Measurements from ENCODE around the gene UBASH3A. TPM values are rescaled to one million over a fixed set of nuclear protein-coding genes. Genes with fewer than 3 reads are reported as not detected.

Gene UBASH3A
- total RNA-seq, 1 donor from 2014 or later: not detected

DNA sequence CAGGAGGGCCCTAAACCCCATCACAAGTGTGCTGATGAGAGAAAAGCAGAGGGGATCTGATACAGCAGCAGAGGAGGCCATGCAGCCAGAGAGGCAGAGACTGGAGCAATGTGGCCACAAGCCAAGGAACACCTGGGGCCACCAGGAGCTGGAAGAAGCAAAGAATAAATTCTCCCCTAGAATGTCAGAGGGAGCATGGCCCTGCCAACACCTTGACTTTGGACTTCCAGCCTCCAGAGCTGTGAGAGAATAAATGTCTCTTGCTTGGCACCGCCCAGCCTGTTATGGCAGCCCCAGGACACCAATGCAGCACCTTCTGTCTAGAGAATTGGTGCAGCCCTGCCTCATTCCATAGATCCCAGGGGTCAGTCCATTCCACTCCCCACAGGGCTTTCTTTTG lies 25.3 kb downstream of the UBASH3A start:
- H3K4me3 ChIP-seq: no peak overlapping the region

DNA sequence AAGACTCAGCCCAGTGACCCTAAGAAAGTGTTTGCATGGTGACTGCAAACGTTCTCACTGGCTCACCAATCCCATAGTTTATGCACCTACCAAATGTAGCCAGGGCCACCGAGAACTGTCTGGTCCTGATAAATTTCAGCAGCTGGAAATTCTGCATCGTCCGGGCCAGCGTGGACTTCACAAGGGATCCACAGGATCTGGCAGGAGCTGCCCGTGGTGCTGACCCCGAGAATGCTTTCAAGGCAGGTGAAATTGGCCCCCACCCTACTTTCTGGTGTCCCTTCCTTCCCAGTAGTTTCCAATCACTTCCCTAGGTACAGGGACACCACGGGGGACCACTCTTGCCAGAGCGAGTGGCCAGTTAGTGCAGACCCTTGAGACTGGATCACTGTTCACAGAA lies 26.2 kb downstream of the UBASH3A start:
- no peak overlapping the region for H3K27ac Mint-ChIP-seq
- Histone ChIP-seq H3K27me3 (no peaks in the 10 kb centered on the region), H3K4me3 (no peak overlapping the region), H3K4me1 (no peaks in the 10 kb centered on the region), H3K9ac (no peak overlapping the region), H3F3A (ENCODE audit: low read depth) (no peaks in the 10 kb centered on the region), H3K79me2 (ENCODE audit: low read depth) (no peaks in the 10 kb centered on the region), H3K27ac (no peak overlapping the region), H2AFZ (replicated peaks) (no peak overlapping the region), H3K4me2 (no peak overlapping the region), H3K9me3 (ENCODE audit: low read depth) (no peaks in the 10 kb centered on the region), H3K36me3 (no peaks in the 10 kb centered on the region), H4K20me1 (ENCODE audit: low read depth) (no peaks in the 10 kb centered on the region)
- H3K4me3 Mint-ChIP-seq: no peak overlapping the region
- peaks cover 12% of the 10 kb centered on the region for H3K9me3 Mint-ChIP-seq
- DNase-seq (ENCODE audit: low spot score): peak; percentile 63
- H3K36me3 Mint-ChIP-seq: no peaks in the 10 kb centered on the region
- peaks cover 11% of the 10 kb centered on the region for H3K27me3 Mint-ChIP-seq (ENCODE audit: insufficient read depth, low read depth)
- H3K4me1 Mint-ChIP-seq: no peaks in the 10 kb centered on the region
- no peak for TF ChIP-seq EZH2phosphoT487 (IDR thresholded peaks at IDR 0.05)
- no peak for TF ChIP-seq EZH2 (IDR thresholded peaks at IDR 0.05)
- TF ChIP-seq, protein P1, sequence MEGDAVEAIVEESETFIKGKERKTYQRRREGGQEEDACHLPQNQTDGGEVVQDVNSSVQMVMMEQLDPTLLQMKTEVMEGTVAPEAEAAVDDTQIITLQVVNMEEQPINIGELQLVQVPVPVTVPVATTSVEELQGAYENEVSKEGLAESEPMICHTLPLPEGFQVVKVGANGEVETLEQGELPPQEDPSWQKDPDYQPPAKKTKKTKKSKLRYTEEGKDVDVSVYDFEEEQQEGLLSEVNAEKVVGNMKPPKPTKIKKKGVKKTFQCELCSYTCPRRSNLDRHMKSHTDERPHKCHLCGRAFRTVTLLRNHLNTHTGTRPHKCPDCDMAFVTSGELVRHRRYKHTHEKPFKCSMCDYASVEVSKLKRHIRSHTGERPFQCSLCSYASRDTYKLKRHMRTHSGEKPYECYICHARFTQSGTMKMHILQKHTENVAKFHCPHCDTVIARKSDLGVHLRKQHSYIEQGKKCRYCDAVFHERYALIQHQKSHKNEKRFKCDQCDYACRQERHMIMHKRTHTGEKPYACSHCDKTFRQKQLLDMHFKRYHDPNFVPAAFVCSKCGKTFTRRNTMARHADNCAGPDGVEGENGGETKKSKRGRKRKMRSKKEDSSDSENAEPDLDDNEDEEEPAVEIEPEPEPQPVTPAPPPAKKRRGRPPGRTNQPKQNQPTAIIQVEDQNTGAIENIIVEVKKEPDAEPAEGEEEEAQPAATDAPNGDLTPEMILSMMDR (IDR thresholded peaks at IDR 0.05): no peak

More for the DNA sequence above, 25.3 kb downstream of the UBASH3A start:
- Mint-ChIP-seq H3K36me3 (no peaks in the 10 kb centered on the region), H3K9me3 (peaks cover 8% of the 10 kb centered on the region), H3K27ac (no peak overlapping the region), H3K4me1 (no peaks in the 10 kb centered on the region), H3K4me3 (no peak overlapping the region), H3K27me3 (ENCODE audit: insufficient read depth, low read depth) (peaks cover 11% of the 10 kb centered on the region)
- DNase-seq (ENCODE audit: low spot score): no peak
- Histone ChIP-seq H3K27me3 (no peaks in the 10 kb centered on the region), H3K79me2 (ENCODE audit: low read depth) (no peaks in the 10 kb centered on the region), H4K20me1 (ENCODE audit: low read depth) (no peaks in the 10 kb centered on the region), H2AFZ (replicated peaks) (no peak overlapping the region), H3K4me1 (no peaks in the 10 kb centered on the region), H3K36me3 (no peaks in the 10 kb centered on the region), H3K4me2 (no peak overlapping the region), H3F3A (ENCODE audit: low read depth) (no peaks in the 10 kb centered on the region), H3K9me3 (ENCODE audit: low read depth) (no peaks in the 10 kb centered on the region), H3K9ac (no peak overlapping the region), H3K27ac (no peak overlapping the region)
- TF ChIP-seq EZH2 (IDR thresholded peaks at IDR 0.05) (no peak), EZH2phosphoT487 (IDR thresholded peaks at IDR 0.05) (no peak)
- TF ChIP-seq, protein P1 (IDR thresholded peaks at IDR 0.05): no peak

DNA sequence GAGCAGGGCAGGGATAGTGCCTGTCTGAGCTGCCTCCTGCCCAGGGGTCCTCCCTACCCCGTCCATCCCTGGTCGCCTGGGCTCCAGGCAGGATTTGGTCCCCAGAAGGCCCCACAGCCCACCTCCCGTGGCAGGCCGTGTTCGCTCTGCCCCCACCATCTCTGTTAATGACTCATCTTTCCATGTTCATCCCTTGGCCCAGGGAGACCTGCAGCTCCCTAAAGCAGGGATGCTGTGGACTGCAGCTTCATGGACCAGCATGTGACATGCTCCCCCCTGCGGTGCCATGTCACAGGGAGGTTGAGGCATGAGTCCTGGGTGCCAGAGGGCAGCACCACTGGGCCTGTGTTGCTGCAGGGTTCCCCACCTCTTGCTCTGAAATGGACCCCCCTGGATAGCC lies 26.8 kb downstream of the UBASH3A start:
- Histone ChIP-seq H3K9me3 (ENCODE audit: low read depth) (no peaks in the 10 kb centered on the region), H3F3A (ENCODE audit: low read depth) (no peaks in the 10 kb centered on the region), H3K79me2 (ENCODE audit: low read depth) (no peaks in the 10 kb centered on the region), H2AFZ (replicated peaks) (no peak overlapping the region), H3K36me3 (no peaks in the 10 kb centered on the region), H3K4me1 (no peaks in the 10 kb centered on the region), H3K27ac (no peak overlapping the region), H3K9ac (no peak overlapping the region), H4K20me1 (ENCODE audit: low read depth) (no peaks in the 10 kb centered on the region), H3K27me3 (no peaks in the 10 kb centered on the region), H3K4me3 (no peak overlapping the region), H3K4me2 (no peak overlapping the region)
- Mint-ChIP-seq H3K36me3 (no peaks in the 10 kb centered on the region), H3K27ac (no peak overlapping the region), H3K4me1 (no peaks in the 10 kb centered on the region), H3K4me3 (no peak overlapping the region), H3K27me3 (ENCODE audit: insufficient read depth, low read depth) (peaks cover 11% of the 10 kb centered on the region), H3K9me3 (peaks cover 12% of the 10 kb centered on the region)
- DNase-seq (ENCODE audit: low spot score): no peak
- TF ChIP-seq EZH2 (IDR thresholded peaks at IDR 0.05): no peak
- no peak for TF ChIP-seq EZH2phosphoT487 (IDR thresholded peaks at IDR 0.05)
- TF ChIP-seq, protein P1 (IDR thresholded peaks at IDR 0.05): no peak
